ENCODE data around the gene TFF2.

Gene TFF2

DNA sequence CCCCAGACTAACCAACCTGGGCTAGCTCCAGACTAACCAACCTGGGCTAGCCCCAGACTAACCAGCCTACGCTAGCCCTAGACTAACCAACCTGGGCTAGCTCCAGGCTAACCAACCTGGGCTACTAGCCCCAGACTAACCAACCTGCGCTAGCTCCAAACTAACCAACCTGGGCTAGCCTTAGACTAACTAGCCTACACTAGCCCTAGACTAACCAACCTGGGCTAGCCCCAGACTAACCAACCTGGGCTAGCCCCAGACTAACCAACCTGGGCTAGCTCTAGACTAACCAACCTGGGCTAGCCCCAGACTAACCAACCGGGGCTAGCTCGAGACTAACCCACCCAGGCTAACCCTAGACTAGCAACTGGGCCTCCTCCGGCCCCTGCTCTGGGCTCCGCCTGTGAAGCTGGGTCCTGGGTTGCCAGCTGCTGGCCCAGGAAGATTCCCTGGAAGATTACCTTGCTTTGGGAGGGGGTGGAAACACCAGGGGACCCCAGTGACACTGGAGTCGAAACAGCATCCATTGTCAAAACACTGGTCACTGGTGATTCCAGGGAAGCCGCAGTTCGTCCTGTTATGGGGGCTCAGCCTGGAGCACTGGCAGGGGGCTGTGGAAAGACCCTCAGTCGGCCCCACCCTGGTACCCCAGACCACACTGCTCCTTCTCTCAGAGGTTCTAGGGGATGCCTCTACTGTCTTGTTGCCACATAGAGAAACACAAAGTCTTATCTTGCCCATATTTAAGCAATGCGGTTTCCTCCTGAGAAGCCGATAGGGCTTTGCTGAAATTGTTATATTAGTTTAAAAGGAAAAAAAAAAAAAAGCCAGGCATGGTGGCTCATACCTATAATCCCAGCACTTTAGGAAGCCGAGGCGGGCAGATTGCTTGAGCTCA is 1.1 kb downstream of the TFF2 start:
- TF ChIP-seq, protein P1, sequence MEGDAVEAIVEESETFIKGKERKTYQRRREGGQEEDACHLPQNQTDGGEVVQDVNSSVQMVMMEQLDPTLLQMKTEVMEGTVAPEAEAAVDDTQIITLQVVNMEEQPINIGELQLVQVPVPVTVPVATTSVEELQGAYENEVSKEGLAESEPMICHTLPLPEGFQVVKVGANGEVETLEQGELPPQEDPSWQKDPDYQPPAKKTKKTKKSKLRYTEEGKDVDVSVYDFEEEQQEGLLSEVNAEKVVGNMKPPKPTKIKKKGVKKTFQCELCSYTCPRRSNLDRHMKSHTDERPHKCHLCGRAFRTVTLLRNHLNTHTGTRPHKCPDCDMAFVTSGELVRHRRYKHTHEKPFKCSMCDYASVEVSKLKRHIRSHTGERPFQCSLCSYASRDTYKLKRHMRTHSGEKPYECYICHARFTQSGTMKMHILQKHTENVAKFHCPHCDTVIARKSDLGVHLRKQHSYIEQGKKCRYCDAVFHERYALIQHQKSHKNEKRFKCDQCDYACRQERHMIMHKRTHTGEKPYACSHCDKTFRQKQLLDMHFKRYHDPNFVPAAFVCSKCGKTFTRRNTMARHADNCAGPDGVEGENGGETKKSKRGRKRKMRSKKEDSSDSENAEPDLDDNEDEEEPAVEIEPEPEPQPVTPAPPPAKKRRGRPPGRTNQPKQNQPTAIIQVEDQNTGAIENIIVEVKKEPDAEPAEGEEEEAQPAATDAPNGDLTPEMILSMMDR (IDR thresholded peaks at IDR 0.05; ENCODE audit: low read depth, low read length, missing control alignments) = no peak
- H3K4me3 ChIP-seq (ENCODE audit: low read depth, low read length) = no peak overlapping the region
- DNase-seq (ENCODE audit: low read depth) = no peak
- in situ Hi-C loops (cut with HindIII; ENCODE audit: low sequenced_read_pairs) = no loop called here

DNA sequence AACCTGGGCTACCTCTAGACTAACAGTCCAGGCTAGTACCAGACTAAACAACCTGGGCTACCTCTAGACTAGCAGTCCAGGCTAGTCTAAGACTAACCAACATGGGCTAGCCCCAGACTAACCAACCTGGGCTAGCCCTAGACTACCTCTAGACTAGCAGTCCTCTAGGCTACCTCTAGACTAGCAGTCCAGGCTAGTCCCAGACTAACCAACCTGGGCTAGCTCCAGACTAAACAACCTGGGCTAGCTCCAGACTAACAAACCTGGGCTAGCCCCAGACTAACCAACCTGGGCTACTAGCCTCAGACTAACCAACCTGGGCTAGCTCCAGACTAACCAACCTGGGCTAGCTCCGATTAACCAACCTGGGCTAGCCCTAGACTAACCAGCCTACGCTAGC is 2.0 kb downstream of the TFF2 start:
- in situ Hi-C loops (cut with HindIII; ENCODE audit: low sequenced_read_pairs) = no loop called here
- H3K4me3 ChIP-seq (ENCODE audit: low read depth, low read length) = no peak overlapping the region
- TF ChIP-seq, protein P1 (IDR thresholded peaks at IDR 0.05; ENCODE audit: low read depth, low read length, missing control alignments) = no peak
- DNase-seq (ENCODE audit: low read depth) = no peak

DNA sequence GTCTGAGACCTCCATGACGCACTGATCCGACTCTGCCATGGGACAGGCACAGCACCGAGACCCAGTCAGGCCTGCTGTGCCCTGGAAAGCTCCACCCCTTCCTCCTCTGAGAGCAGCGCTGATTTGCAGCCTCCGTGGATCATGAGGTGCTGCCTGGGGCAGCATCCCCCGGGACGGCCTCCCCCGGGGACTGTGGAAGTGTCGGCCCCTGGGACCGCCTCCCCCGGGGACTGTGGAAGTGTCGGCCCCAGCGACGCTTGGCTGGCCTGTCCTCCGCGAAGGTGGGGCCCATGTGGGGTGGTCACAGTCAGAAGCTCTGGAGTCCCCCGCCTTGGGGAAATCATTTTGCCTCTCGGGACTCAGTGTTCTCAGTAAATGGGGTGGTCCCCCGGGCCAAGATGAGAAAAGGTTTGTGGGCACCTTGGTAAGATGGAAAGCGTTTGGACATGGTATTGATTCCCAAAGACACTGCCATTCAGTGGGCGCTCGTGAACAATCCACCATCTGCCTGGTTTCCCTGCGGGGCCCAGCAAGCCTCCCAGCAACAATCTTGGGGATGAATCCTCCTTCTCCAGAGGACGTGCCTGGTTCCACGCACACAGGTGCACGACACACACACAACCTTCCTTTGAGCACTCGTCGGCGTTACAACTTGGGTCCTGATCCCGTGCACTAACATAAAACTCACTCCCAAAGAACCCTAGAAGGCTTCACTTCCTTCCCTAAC is 3.0 kb downstream of the TFF2 start:
- no peak for DNase-seq (ENCODE audit: low read depth)
- H3K4me3 ChIP-seq (ENCODE audit: low read depth, low read length) = no peak overlapping the region
- in situ Hi-C loops (cut with HindIII; ENCODE audit: low sequenced_read_pairs) = no loop called here
- TF ChIP-seq, protein P1 (IDR thresholded peaks at IDR 0.05; ENCODE audit: low read depth, low read length, missing control alignments) = no peak

DNA sequence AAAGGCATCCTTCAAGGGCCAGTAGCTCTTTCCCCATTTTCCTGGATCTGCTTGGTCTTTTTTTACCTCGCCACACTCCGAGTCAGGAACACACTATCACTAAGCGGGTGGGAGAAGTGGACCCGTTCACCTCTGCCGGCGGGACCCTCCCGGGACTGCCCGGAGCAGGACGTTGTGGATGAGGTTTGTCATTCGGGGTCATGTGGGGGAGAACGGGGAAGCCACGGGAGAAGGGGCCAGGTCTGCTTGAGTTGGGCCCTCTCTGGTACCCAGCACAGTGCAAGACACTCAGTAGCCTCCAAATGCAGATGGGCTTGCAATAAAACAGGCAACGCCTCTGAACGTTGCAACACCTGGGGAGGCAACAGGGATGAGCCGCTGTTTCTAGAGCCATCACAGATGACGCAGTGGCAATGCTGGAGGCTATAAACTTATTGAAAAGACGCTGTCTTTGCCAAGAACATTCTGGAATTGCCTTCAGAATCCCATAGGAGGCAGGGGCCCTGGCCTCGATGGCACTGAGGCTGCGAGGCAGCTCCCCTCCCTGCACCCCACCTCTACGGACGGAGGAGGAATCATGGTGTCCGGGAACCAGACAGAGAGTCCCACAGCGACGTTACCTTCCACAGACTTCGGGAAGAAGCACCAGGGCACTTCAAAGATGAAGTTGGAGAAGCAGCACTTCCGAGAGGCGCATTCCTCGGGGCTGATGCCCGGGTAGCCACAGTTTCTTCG is 3.8 kb downstream of the TFF2 start:
- in situ Hi-C loops (cut with HindIII; ENCODE audit: low sequenced_read_pairs) = no loop called here
- DNase-seq (ENCODE audit: low read depth) = no peak
- H3K4me3 ChIP-seq (ENCODE audit: low read depth, low read length) = no peak overlapping the region
- TF ChIP-seq, protein P1 (IDR thresholded peaks at IDR 0.05; ENCODE audit: low read depth, low read length, missing control alignments) = no peak

DNA sequence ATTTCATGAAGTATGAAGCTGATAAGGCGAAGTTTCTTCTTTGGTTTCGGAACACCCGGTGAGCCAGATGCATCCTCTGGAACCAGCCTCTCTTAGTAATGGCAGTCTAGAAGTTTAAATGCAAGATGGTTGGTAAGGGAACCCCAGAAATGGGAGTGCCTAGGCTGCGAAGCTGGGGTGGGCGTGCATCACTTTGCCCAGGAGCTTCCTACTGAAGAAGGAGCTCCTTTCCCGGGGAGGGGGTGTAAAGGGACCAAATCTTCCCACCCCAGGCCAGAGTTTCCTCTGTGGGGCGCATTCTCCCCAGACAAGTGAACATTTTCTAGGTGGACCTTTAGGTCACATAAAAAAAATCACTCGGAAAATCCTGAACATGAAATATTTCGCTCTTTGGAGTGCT is 4.4 kb downstream of the TFF2 start:
- no peak for DNase-seq (ENCODE audit: low read depth)
- H3K4me3 ChIP-seq (ENCODE audit: low read depth, low read length) = no peak overlapping the region
- TF ChIP-seq, protein P1 (IDR thresholded peaks at IDR 0.05; ENCODE audit: low read depth, low read length, missing control alignments) = no peak
- in situ Hi-C loops (cut with HindIII; ENCODE audit: low sequenced_read_pairs) = no loop called here

DNA sequence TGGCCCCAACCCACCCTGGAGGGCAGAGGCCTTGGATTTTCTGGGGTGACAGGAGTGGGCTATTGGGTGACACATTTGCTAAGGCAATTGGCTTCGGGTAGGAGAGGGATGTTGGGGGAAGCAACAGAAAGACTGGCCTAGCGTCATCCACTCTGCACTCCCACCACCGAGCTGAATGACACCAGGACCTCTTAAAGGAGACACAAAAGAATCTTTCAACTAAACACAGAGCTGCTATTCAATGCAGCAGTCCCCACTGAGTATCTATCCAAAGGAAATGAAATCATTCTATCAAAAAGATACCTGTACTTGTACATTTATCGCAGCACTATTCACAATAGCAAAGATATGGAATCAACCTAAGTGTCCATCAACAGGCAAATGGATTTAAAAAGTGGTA is 6.2 kb downstream of the TFF2 start:
- in situ Hi-C loops (cut with HindIII; ENCODE audit: low sequenced_read_pairs) = no loop called here
- DNase-seq (ENCODE audit: low read depth) = no peak
- H3K4me3 ChIP-seq (ENCODE audit: low read depth, low read length) = no peak overlapping the region
- TF ChIP-seq, protein P1 (IDR thresholded peaks at IDR 0.05; ENCODE audit: low read depth, low read length, missing control alignments) = no peak
